Measurements from ENCODE around the gene ALDH1L1.
"Not testable (repeated sequence)": the region's sequence is repeated elsewhere in the genome, so short reads cannot be mapped to it uniquely, and the experiment has no call there.

ALDH1L1 gene

DNA sequence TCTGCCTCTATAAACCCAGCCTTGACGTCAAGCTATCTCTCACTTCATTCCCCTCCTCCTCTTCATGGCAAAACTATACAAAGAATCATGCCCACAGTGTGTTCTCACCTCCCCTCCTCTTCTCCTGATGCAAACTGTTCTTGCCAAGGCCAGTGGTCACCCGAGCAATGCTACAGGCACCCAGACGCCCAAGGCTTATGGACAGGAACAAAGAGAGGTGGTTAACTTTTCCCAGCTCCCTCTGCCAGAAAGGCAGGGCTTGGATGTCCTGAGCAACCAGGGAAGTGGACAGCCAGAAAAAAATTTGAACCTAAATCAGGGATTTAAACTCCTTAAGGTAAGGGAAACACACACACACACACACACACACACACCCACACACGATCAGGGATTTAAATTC is 101.5 kb downstream of the ALDH1L1 start:
- no peak for DNase-seq

DNA sequence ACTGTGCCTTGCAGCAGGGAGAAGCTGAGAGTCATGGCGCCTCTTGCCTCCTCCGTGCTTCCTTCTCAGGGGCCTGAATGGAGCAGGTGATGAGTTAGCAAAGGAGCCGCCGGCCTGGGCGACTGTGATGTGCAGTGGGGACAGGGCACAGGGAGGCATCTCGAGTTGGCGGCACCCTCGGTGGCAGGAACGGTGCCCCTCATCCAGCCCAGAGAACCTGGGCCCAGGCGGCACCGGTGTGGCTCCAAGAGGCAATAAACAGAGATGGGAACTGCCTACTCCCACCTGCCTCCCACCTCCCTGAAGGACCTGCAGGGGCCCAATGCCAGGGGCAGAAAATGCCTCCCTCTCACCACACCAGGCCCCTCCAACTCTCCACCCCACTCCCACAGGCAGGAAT is 102.6 kb downstream of the ALDH1L1 start:
- DNase-seq: no peak

DNA sequence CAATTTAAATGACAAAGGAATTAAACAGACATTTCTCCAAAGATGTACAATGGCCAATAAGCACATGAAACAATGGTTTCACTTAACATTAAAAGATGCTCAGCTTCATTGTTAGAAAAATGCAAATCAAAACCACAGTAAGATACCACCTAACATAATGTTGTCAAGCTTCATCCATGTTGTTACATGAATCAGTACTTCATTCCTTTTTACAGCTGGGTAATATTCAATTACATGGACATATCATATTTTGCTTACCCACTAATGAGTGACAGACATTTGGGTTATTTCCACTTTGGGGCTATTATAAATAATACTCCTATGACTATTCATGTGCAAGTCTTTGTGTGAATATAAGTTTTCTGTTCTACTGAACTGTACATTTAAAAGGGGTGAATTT is 104.2 kb downstream of the ALDH1L1 start:
- DNase-seq: no peak

DNA sequence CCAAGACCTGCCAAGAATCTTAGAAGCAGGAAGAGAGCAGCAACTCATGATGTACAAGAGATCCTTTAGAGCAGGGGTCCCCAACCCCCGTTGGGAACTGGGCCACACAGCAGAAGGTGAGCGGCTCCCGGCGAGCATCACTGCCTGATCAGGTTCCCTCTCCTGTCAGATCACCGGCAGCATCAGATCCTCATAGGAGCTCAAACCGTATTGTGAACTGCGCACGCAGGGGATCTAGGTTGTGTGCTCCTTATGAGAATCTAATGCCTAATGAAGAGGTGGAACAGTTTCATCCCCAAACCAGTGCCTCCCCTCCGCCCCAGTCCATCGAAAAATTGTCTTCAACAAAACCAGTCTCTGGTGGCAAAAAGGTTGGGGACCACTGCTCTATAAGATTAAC is 110.2 kb downstream of the ALDH1L1 start:
- no peak for DNase-seq

DNA sequence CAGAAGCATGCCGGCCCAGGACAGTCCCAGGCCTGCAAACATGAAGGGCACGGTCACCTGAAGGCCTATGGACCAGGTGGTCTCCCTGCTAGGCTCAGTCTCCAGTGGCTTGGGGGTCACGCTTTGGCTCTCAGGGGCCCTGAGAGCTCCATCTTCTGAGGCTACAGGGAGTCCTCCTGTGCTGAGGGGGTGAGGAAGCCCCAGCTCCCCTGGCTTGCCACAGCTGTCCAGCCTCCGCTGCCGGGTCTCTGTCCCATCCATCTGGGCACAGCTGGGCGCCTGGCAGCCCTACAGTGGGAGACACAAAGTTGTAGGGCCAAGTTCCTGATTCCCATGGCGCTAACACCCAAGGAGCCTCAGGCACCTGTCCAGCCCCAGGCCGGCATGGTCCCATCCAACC is 112.4 kb downstream of the ALDH1L1 start:
- DNase-seq: no peak

DNA sequence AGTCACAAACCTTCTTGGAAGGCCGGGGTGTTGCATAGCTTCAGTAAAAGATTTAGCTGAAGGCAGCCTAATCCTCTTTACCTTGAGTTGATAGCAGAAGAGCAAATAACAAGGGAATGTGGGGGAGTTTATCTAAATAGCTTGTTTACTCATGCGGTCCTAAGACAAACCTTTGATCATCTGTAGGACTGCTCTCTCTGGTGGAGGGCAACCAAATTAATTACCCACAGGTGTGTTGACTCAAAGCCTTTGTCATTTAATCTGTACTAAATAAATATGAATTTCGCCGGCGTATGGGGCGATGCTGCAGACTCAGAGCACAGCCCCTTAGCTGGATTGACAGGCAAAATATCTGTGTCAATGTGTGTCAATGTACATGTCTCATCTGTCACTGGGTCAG is 113.7 kb downstream of the ALDH1L1 start:
- not testable (repeated sequence) for DNase-seq

DNA sequence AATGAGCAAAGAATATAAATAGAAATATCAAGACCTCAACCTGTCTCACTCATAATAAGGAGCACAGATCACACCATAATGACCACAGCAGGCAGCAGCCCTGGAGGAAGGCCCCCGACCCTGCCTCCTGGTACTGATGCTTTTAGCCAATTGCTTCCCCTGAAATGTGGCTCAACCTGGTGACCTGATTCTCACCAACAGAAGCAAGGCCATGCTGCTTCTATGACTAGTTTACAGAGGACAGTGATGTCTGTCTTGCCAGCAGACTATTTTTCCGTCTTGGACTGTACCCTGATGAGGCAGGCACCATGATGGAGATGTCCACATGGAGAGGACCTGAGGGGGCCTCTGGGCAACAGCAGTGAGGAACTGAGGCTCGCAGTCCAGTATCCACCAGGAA is 114.5 kb downstream of the ALDH1L1 start:
- no peak for DNase-seq

DNA sequence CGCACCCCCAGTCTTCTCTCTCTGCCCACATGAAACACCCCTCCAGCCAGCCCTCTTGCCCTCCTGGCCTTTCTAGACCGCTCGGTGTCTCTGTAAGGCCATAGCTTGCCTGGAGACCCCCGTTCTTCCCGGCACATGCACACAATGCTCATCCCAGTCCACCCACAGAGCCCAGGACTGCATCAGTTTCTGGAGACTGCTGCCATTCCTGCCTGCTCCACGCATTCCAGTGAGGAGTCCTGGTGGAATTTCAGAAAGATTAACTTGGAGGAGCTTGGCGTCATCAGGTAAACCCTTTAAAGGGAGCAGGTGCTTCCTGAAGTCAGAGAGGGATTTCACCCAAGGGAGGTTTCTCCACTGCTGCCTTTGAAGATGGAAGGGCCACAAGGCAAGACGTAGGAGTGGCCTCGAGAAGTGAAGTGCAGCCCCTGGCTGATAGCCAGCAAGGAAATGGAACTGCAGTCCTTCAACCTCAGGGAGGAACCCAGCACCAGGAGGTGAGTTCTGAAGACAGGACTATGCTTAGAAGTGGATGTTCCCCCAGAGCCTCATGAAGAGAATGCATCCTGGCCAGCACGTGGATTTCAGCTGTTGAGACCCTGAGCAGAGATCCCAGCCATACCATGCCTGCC is 115.6 kb downstream of the ALDH1L1 start:
- no peak for DNase-seq

DNA sequence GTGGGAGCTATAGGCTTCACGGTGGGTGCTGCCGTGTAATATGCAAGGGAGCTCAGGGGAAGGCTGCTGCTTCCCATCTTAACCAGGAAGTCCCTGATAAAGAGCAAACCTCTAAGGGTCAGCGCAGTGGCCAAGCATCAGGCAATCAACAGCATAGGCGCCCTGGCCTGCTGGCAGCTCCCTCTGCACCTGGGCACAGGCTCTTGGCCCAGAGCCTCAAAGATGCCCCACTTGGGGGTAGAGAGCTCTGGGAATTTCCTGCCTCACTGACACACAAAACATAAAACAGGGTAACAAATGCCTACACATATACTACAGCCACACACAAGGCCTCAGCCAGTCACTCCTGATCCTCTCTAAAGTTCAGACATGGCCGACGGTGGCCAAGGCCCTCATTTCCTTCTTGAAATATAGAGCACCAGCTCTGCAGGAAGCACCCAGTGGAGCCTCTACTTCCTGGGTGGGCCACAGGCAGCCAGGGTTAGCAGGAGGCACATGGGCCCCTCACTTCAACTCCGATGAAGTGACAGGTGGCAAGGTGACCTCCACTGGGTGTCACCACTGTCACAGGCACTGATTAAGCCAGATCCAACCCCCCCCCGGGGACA is 116.9 kb downstream of the ALDH1L1 start:
- no peak for DNase-seq

DNA sequence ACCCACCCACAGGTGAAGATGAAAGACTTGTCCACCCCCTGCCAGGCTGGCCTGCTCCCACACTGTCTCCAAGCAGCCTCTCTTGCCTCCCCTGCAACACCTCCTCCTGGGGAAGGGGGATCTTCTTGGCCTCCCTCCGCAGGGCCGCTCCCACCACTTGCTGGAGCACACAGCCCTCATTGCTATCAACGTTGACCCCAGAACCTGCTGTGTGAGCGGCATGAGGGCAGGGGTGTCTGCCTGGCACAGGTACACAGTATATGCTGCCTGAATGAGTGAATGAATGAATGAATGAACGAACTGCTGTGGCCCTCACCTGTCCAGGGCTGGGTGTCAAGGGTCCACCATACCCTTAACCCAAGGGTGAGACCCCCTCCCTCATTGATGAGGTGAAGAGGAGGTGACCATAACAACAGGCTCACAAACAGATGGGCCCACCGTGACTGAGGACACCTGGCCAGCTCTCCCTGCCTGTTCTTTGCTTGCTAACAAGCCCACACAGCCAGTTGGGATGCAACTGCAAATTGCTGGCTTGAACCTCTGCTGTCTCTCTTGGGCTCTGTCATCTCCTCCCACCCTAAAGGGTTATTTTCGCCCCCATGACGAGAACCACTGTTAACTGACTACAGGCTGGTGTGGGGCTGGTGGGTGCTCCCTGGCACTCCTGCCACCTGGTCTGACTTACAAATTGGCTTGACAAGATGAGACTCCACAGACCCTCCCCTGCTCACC is 118.9 kb downstream of the ALDH1L1 start:
- no peak for DNase-seq

DNA sequence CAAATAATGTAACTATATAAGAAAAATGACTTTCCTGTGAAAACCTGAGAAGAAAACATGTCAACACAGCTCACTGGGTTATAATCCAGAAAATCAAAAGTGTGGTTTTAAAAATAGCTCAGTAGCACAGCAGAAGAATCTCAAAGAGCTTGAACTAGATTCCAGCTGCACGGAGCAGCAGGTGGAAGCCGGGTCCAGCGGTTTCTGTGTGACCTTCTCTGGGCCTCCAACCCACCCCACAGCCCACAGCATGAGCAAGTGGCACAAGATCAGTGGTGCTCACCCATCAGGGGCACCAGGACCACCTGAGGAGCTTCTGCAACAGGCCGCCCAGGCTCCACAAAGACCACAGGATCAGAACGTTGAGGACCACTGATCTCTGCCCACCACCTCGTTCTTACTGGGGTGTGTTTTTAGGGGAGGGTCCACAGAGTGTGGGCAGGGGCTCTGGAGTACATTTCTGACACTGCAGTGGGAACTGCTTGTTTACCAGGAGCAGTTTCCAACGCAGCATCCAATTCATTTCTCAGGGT is 119.7 kb downstream of the ALDH1L1 start:
- DNase-seq: no peak

DNA sequence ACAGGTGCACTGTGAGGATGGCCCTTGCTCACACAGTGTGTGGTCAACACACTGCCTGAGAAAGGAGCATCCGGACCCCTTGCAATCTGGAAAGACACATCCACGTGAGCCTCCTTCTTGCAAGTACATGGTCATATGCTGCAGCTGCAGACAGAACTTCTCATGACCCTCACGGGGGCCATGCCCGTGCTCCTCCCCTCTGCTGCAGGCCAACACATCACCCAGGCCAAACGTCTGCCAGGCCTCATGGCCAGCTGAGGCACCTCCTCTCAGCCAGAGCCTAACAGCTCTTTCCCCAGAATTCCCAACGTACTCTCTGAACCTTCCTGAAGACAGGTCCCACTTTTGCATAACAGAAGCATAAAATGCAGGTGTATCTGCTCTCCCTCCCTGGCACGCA is 121.7 kb downstream of the ALDH1L1 start:
- DNase-seq: no peak

DNA sequence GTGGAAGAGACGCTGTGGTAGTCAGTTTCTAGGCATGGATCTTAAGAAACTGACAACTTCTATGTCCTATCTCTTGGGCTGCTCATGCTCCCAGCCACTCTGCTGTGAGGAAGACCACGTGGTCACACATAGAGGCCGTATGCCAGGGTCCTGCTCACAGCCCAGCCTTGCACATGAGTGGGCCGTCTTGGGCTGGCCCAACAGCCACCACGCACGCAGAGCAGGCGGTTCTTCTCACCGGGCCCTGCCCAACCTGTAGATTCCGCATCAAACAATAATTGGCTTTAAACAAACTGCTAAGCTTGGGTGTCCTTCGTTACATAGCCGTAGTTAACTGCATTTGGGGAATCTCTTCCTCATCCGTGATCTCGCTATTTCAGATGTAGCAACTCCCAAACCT is 122.5 kb downstream of the ALDH1L1 start:
- DNase-seq: no peak

DNA sequence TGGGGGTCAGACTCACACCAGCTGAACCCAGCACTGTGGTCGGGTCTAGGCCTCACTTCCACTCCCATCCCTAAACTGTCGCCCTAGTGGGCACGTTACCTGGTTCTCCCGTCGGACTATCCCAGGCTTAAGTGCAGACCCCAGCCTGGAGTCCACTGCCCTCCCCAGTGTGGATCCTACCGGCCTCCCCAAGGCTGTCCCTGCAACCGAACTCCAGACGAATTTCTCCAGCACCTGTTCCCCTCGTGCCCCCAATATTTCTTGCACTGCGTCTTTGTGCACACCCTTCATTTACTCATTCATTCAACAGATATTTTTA is 122.9 kb downstream of the ALDH1L1 start:
- no peak for DNase-seq

DNA sequence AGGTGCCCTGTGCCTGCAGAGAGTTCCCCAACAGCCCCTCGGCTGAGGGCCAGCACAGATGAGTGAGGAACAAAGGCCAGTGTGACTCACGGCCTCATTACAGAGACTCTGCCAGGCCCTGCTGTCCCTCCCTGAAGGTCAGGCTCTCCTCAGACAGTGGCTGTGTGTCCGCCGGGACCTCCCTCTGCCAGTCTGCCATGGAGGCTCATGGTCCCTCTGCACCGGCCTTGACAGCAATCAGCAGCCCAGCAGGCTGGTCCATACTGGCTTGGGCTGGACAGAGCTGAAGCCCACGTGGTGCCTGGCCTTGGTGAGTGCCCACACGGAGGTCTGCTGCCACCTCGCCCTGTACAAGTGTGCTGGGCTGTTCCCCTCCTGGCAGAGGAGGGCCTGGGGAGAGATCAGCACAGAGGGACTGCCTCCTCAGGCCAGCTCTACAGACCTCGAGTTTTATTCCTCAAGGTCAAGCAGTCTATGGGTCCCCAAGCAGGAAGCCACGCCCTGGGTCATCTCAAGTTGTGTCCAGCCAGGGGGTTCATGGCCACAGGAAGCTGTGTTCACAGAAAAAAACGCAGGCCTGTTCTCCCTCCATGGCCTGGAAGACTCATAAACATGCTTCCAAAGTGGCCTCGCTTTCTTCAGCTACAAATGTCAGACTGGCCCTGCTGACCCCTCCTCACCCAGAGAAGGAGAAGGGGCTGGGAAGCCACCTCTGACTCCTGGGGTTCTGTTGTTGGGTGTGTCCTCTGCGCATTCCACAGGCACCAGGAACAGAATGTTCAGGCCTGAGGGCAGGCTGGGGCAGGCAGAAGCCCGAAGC is 123.5 kb downstream of the ALDH1L1 start:
- DNase-seq: no peak

DNA sequence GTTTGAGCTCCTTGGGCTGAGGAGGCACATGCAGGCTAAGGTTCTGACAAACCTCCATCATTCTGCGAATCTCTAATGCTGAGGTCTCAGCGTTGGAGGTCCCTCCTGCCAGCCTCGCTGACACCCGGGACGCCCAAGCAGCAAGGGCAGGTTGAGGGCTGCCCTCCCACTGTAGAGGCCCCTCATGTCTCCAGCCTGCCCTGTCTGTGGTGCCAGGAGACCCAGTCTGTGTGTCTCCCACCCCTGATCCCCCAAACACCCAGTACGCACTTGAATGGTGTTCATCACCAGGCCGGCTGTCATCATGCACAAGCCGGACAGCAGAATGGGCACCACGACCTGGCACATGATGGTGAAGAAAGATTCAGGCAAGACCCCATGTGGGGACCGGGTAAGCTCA is 124.3 kb downstream of the ALDH1L1 start:
- DNase-seq: no peak

DNA sequence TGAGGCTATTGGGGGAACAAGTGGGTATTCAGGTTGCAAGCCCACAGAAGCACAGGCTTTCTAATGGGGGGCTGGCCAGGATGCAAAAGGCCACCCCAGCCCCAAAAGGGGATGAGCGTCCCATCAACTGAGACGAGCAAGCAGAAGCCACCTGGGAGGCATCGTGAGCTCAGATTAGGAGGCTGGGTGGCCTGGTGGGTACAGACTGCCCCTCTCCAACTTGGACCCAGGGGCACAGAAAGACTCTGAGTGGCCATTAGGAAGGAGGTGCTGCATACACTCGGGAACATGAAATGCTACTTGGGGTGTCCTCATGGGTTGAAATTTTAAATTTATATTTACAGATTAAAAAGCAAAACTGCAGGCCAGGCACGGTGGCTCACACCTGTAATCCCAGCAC is 125.5 kb downstream of the ALDH1L1 start:
- no peak for DNase-seq

DNA sequence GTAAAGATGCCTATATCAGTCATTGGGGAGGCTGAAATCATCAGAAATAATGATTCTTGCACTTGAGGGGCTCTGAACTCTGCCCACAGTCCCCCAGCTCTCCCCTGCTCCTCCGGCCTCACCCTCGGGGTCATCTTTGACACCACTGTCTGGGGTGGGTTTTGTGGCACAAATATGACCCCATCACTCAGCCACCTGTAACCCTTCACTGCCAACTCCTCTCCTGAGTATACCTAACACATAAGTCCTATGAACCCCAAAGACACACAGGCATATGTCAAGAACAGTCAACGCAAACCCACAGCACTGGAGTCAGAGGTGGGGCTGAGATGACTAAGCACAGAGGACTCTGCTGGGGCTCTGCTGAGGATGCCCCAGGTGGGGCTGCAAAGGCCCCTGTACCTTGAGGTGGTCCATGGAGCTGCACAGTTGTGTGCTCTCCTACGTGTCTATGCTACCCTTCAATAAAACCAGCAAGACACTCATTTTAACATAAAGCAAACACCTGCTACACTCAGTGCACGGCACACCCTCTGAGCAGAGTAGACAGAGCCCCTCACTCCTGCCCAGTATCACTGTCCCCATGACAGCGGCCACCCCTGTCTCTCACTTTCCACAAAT is 126.3 kb downstream of the ALDH1L1 start:
- DNase-seq: no peak
